ENCODE measurements around the gene PIK3C2G. TPM values are rescaled to one million over a fixed set of nuclear protein-coding genes. Genes with fewer than 3 reads are reported as not detected.

PIK3C2G gene
- total and polyA plus RNA-seq, 2 of the 13 experiments (the other 11 are each of a cell fraction or from before 2014, with no cell fraction given) = not detected

DNA sequence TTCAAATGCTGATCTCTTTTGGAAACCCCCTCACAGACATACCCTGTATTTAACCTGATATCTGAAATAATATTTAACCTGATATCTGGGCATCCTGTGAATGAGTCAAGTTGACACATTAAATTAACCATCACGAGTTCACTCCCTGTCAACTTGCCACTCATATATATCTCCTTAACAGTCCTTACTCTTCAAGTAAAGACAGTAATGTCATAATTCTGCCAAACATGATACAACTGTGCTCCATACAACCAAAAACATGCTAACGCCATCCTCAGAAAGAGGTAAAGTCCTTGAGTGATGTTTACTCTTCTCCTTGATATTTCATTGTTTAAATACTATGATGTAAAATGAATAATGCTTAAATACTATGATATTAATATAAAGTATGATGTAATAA lies 371.5 kb downstream of the PIK3C2G start:
- no peak for ATAC-seq
- Histone ChIP-seq H3K4me1 (ENCODE audit: insufficient read depth, low read length) (no peaks in the 10 kb centered on the region), H4K20me1 (ENCODE audit: insufficient read depth, low read length) (no peaks in the 10 kb centered on the region), H3K27me3 (ENCODE audit: control insufficient read depth in 1 of 2, insufficient read depth in 2 of 2, low read length in 2 of 2) (no peaks in the 10 kb centered on the region), H3K79me2 (ENCODE audit: insufficient read depth, low read length) (no peaks in the 10 kb centered on the region), H3K9me3 (ENCODE audit: low read length) (no peaks in the 10 kb centered on the region), H3K27ac (ENCODE audit: extremely low read length, insufficient read depth, low read length) (no peak overlapping the region), H2AFZ (ENCODE audit: low read length) (no peak overlapping the region), H3K36me3 (replicated peaks in 1 of 2; ENCODE audit: control insufficient read depth in 1 of 2, insufficient read depth in 2 of 2, low read length in 2 of 2) (no peaks in the 10 kb centered on the region), H3K4me3 (replicated peaks in 1 of 3; ENCODE audit: insufficient read depth in 1 of 3, low read depth in 2 of 3, low read length in 3 of 3) (no peak overlapping the region), H3K4me2 (ENCODE audit: low read depth, low read length) (no peak overlapping the region), H3K9ac (ENCODE audit: insufficient read depth, low read depth, low read length) (no peak overlapping the region)
- CTCF ChIA-PET (ENCODE audit: low intra/inter-chr PET ratio, low total read pairs) = no interaction called here
- BruUV-seq (replicated peaks) = no TSS peak
- POLR2A ChIA-PET = no interaction called here
- FAIRE-seq = no peak
- intact Hi-C loops (cut with micrococcal nuclease; ENCODE audit: unreplicated experiment) = no loop called here
- TF ChIP-seq ATF7 (IDR thresholded peaks at IDR 0.05) (0 out of 2 replicates have a peak, but pooled peaks have one; percentile 19), ATF7 (CRISPR knock-in tag; IDR thresholded peaks at IDR 0.05) (no peak), ARNTL (CRISPR knock-in tag; IDR thresholded peaks at IDR 0.05) (no peak), ZNF451 (CRISPR knock-in tag; IDR thresholded peaks at IDR 0.05) (no peak)
- in situ Hi-C loops (cut with HindIII; ENCODE audit: extremely low pct_ligation_motif_present, low pct_unique_long_range_greater_than_20kb) = no loop called here
- DNase-seq (ENCODE audit: low spot score) = no peak
- 3% methylated on average over 2 of the region's 2 CpGs for WGBS (ENCODE audit: low lambda C conversion rate)

DNA sequence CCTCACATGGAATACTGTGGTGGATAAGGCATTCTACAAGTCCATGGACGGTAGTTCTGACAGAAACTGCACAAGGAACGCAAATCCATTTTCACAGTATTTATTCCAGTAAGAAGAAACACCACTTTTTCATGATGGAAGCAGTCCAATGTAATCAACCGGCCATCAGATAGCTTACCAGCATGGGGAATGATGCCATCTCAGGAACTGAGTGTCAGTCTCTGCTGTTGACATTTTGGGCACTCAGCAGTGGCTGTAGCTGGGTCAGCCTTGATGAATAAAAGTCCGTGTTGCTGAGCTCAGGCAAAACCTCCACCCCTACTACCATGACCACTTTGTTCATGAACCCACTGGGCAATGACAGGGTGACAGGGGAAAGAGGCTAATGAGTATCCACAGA lies 373.1 kb downstream of the PIK3C2G start:
- Histone ChIP-seq H3K79me2 (ENCODE audit: insufficient read depth, low read length) (no peaks in the 10 kb centered on the region), H2AFZ (ENCODE audit: low read length) (no peak overlapping the region), H3K27me3 (ENCODE audit: control insufficient read depth in 1 of 2, insufficient read depth in 2 of 2, low read length in 2 of 2) (no peaks in the 10 kb centered on the region), H3K36me3 (replicated peaks in 1 of 2; ENCODE audit: control insufficient read depth in 1 of 2, insufficient read depth in 2 of 2, low read length in 2 of 2) (no peaks in the 10 kb centered on the region), H3K4me1 (ENCODE audit: insufficient read depth, low read length) (no peaks in the 10 kb centered on the region), H3K4me3 (replicated peaks in 1 of 3; ENCODE audit: insufficient read depth in 1 of 3, low read depth in 2 of 3, low read length in 3 of 3) (no peak overlapping the region), H3K4me2 (ENCODE audit: low read depth, low read length) (no peak overlapping the region), H3K9me3 (ENCODE audit: low read length) (no peaks in the 10 kb centered on the region), H4K20me1 (ENCODE audit: insufficient read depth, low read length) (no peaks in the 10 kb centered on the region), H3K9ac (ENCODE audit: insufficient read depth, low read depth, low read length) (no peak overlapping the region), H3K27ac (ENCODE audit: extremely low read length, insufficient read depth, low read length) (no peak overlapping the region)
- ChIA-PET POLR2A (interaction anchor here (0.5 kb wide), 1 partner anchor 13 kb away, joined by 3 read pairs; no protein-coding TSS in a partner anchor), CTCF (ENCODE audit: low intra/inter-chr PET ratio, low total read pairs) (no interaction called here)
- TF ChIP-seq ESRRA (CRISPR knock-in tag; IDR thresholded peaks at IDR 0.05; ENCODE audit: low read depth) (no peak), ZNF572 (CRISPR knock-in tag; IDR thresholded peaks at IDR 0.05) (no peak), DPF2 (CRISPR knock-in tag; IDR thresholded peaks at IDR 0.05; ENCODE audit: borderline replicate concordance, low read depth) (no peak), MED8 (CRISPR knock-in tag; IDR thresholded peaks at IDR 0.05; ENCODE audit: insufficient replicate concordance) (no peak), ZNF792 (CRISPR knock-in tag; IDR thresholded peaks at IDR 0.05) (no peak)
- ATAC-seq (no peak), DNase-seq (ENCODE audit: low spot score) (no peak), FAIRE-seq (no peak)
- BruUV-seq (replicated peaks) = no TSS peak
- WGBS (ENCODE audit: low lambda C conversion rate) = 21% methylated on average over 4 of the region's 4 CpGs
- in situ Hi-C loops (cut with HindIII; ENCODE audit: extremely low pct_ligation_motif_present, low pct_unique_long_range_greater_than_20kb) (no loop called here), intact Hi-C loops (cut with micrococcal nuclease; ENCODE audit: unreplicated experiment) (no loop called here)
